Kidney epithelial cell (primary cell): Measurements from ENCODE around the gene SH2D3A. TPM values are rescaled to one million over a fixed set of nuclear protein-coding genes. Genes with fewer than 3 reads are reported as not detected.
"Not testable (repeated sequence)": the region's sequence is repeated elsewhere in the genome, so short reads cannot be mapped to it uniquely, and the experiment has no call there.

ENCODE experiments used
- DNase-seq: peaks from one replicate; pipeline ENCODE4 v3.0.0-alpha.2; 2010; ENCODE audit warnings: low read depth
- H3K27me3 ChIP-seq: 2 replicates; pipeline ENCODE4 v1.6.0; 2011; ENCODE audit warnings: low read length; ENCODE audit not compliant: control insufficient read depth, insufficient read depth
- H3K36me3 ChIP-seq: 2 replicates; pipeline ENCODE4 v1.5.1; 2011; ENCODE audit warnings: low read length; ENCODE audit not compliant: control insufficient read depth, insufficient read depth
- H3K4me3 ChIP-seq: 2 replicates; pipeline ENCODE4 v1.5.1; 2011; ENCODE audit warnings: low read depth, mild to moderate bottlenecking, control low read depth, low read length
- total RNA-seq: library from RNA; depleted of rRNA; stranded (reverse); fragments of >200 nt; gene quantifications from 2 replicates; pipeline ENCODE4 v1.2.3, GENCODE V29; 2015
- TF ChIP-seq, protein P1 (sequence below): IDR thresholded peaks from 2 replicates; pipeline ENCODE4 v1.5.1; 2011; ENCODE audit warnings: mild to moderate bottlenecking, moderate library complexity, low read length, control low read depth, inconsistent platforms; ENCODE audit not compliant: insufficient read depth, poor library complexity, severe bottlenecking

SH2D3A gene
- total RNA-seq, 1 donor from 2014 or later = 40.0 TPM

DNA sequence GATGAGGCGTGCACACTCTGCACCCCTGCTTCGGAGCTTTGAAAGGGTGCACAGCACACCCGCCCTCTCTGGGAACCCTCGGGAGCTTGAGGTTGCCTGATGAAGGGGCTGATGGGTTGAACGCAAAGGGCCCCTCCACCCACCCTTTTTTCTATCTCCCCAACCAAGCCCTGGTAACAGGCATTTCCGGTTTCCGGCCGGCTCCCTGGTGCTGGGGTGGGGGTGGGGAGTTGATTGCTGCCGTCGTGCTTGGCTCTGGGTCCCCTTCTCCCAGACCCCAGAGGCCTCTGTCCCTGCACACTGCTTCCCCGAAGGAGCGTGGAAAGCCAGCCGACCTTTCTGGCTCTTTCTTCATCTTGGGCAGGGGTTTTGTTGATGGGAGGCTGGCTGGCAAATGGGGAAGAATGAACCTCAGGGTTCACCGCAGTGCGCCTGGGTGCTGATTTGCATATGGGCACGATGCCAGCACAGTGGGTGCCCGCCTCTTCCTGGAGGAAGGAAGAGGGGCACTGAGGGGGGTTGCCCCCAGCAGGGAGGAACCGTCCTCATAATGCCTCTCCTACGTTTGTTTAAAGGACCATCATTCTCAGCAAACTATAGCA lies 34.4 kb upstream of the SH2D3A start:
- TF ChIP-seq, protein P1, sequence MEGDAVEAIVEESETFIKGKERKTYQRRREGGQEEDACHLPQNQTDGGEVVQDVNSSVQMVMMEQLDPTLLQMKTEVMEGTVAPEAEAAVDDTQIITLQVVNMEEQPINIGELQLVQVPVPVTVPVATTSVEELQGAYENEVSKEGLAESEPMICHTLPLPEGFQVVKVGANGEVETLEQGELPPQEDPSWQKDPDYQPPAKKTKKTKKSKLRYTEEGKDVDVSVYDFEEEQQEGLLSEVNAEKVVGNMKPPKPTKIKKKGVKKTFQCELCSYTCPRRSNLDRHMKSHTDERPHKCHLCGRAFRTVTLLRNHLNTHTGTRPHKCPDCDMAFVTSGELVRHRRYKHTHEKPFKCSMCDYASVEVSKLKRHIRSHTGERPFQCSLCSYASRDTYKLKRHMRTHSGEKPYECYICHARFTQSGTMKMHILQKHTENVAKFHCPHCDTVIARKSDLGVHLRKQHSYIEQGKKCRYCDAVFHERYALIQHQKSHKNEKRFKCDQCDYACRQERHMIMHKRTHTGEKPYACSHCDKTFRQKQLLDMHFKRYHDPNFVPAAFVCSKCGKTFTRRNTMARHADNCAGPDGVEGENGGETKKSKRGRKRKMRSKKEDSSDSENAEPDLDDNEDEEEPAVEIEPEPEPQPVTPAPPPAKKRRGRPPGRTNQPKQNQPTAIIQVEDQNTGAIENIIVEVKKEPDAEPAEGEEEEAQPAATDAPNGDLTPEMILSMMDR = no peak
- Histone ChIP-seq H3K4me3 (peak overlapping the region; percentile 5), H3K27me3 (no peaks in the 10 kb centered on the region), H3K36me3 (no peaks in the 10 kb centered on the region)
- DNase-seq = no peak

DNA sequence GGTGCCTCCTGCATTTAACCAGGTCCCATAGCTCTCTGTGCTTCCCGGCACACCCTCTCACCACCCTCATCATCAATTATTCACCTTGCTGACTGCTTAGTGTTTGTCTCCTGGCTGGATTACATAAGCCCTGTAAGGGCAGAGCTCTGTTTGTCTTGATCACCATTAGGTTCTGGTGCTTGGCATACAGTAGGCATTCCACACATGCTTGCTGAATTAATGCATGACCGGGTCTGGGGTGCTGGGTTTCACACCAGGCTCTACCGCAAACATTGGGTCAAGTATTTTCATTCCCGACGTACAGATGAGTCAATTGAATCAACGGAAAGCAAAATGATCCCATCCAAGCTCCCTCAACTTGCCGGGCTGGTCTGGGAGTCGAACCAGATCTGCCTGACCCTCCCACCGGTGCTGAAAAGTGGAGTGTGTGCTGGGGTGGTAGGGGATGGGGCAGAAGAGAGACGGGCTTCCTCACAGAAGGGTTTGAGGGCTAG lies 33.8 kb upstream of the SH2D3A start:
- no peak overlapping the region for H3K4me3 ChIP-seq
- TF ChIP-seq, protein P1 = no peak
- no peaks in the 10 kb centered on the region for H3K36me3 ChIP-seq
- DNase-seq = peak; percentile 81
- no peaks in the 10 kb centered on the region for H3K27me3 ChIP-seq

DNA sequence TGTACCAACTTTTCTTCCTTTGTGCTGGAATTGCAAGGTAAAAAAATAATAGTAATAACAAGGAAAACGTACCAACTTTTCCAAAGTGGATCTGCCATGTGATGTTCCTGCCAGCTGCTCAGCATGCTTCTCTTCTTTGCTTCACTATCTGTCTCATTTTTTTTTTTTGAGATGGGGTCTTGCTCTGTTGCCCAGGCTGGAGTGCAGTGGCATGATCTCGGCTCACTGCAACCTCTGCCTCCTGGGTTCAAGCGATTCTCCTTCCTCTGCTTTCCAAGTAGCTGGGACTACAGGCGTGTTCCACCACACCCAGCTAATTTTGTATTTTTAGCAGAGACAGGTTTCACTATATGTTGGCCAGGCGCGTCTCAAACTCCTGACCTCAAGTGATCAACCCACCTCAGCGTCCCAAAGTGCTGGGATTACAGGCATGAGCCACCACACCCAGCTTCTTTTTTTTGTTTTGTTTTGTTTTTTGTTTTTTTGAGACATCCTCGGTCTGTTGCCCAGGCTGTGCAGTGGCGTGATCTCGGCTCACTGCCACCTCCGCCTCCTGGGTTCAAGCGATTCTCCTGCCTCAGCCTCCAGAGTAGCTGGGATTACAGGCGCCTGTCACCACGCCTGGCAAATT lies 33.0 kb upstream of the SH2D3A start:
- not testable (repeated sequence) for DNase-seq, H3K27me3 ChIP-seq, H3K36me3 ChIP-seq, H3K4me3 ChIP-seq

DNA sequence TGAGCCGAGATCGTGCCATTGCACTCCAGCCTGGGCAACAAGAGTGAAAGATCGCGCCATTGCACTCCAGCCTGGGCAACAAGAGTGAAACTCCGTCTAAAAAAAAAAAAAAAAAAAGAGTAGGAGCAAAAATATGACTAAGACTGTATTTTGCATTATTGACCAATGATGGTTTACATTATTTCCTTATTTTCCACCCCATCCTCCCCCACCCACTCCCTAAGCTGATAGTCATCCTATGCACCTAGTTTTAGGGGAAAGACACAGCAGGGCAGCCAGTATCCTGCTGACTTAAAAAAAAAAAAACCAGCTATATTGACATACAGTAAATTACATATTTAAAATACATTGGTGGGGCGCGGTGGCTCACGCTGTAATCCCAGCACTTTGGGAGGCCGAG lies 30.4 kb upstream of the SH2D3A start:
- no peak overlapping the region for H3K4me3 ChIP-seq
- TF ChIP-seq, protein P1 = no peak
- H3K27me3 ChIP-seq = no peaks in the 10 kb centered on the region
- H3K36me3 ChIP-seq = no peaks in the 10 kb centered on the region
- DNase-seq = no peak

DNA sequence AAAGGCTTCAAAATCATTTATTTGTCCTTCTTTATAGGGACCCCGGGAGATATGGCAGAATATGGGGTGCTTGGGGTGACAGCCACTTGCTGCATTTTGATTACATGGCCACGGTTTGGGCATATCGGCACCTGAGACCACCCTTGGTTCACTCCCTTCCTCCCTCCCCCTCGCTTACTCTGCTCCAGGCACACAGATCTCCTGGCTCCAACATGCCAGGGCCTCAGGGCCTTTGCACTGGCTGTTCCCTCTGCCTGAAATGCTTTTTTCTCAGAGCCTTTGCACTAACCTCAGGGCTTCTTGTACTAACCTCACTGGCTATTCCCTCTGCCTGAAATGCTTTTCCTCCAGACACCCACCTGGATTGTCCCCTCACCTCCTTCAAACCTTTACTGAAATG lies 29.0 kb upstream of the SH2D3A start:
- no peaks in the 10 kb centered on the region for H3K27me3 ChIP-seq
- H3K4me3 ChIP-seq = no peak overlapping the region
- no peak for DNase-seq
- TF ChIP-seq, protein P1 = no peak
- H3K36me3 ChIP-seq = no peaks in the 10 kb centered on the region

DNA sequence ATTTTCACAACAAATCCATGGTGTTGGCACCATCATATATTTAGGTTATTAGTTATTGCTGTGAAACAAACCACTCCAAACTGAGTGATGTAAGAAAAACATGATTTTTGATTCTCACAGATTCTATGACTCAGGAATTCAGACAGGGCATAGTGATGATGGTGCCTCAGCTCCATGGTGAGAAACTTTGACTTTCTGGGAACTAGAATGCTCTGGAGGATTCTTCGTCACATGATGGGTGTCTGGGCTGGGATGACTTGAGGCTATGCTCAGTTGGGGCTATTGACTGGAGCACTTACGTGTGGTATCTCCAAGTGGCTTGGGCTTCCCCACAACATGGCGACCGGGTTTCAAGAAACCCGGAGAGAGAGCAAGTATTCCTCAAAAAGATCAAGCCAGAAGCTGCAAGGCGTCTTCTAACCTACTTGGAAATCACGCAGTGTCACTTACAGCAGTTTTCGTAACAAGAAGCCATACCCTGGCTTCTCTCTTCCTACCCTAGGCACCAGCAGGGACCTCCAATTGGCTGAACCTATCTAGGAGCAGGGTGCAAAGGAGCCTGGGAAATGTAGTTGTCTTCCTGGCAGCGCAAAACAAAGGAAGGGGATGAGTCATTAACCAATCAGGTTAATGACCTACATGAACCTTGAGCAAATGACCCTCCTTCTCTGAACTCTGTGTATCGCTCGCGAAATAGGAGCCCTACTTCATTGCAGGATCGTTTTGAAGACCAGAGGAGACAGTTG lies 27.6 kb upstream of the SH2D3A start:
- Histone ChIP-seq H3K36me3 (no peaks in the 10 kb centered on the region), H3K27me3 (no peaks in the 10 kb centered on the region), H3K4me3 (no peak overlapping the region)
- no peak for DNase-seq
- TF ChIP-seq, protein P1 = no peak
